ENCODE results near the gene DOP1A.

- TF ChIP-seq CTCF (conservative IDR thresholded peaks at IDR 0.05; ENCODE audit: low read depth, low read length): no peak
- no peak for TF ChIP-seq EZH2 (IDR thresholded peaks at IDR 0.05; ENCODE audit: borderline replicate concordance, low read depth, low read length, poor library complexity, severe bottlenecking)
Measured at GRCh38 chr6:83193747-83194566, 126.5 kb downstream of the DOP1A start.
